ENCODE measurements around the gene PIH1D1. TPM values are rescaled to one million over a fixed set of nuclear protein-coding genes. Genes with fewer than 3 reads are reported as not detected.

PIH1D1 gene
- total and polyA plus RNA-seq, 2 of the 8 experiments (the other 6 are each of a cell fraction or from before 2014, with no cell fraction given) = 146 to 195 TPM

DNA sequence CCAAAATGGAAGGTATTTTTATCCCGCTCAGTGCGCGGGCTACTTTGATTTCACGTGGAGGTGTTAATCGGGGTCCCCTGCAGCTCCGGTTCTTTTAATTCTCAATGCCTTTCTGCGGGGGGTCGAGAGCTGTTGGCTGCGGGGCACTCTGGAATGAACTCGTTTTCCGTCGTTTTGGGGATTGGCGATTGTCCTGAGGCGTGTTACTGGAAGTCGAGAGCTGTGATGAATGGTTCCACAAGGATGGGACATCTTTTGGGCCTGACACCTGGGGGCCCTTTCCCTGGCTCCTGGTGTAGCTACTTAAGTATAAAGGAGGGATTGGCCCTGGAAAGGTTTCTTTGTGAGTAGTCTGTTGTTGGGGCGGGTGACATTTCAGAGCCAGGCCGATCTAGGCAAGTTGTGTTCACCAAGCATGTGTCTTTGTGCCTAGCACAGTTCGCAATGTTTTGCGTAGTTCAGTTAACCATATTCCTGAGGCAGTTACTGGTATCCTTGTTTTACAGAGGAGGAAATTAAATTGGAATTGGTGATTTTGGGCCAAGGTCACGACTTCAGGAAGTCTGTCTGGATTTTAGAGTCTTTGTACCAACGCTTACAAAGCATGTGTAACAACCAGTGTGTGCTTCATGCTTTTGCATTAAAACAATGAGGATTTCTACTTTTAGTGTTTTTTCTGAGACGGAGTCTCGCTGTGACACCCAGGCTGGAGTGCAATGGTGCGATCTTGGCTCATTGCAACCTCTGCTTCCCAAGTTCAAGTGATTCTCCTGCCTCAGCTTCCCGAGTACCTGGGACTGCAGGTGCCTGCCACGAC is 36.6 kb upstream of the PIH1D1 start:
- Histone ChIP-seq H2BK12ac (ENCODE audit: low read depth, low read length) (peak overlapping the region; percentile 9; the same call in 1 of the 2 replicates), H4K20me1 (replicated peaks in 1 of 2; ENCODE audit: control insufficient read depth in 1 of 2, insufficient read depth in 2 of 2, low read length in 2 of 2) (peaks cover 15 to 20% of the 10 kb centered on the region in 2 experiments), H3K4ac (replicated peaks; ENCODE audit: insufficient read length, low read depth, low read length) (peak overlapping the region; percentile 1), H3K23ac (ENCODE audit: insufficient read length) (peak overlapping the region; percentile 18), H4K91ac (replicated peaks; ENCODE audit: insufficient read length, low read length) (no peak overlapping the region), H3K4me1 (replicated peaks in 1 of 4; ENCODE audit: control insufficient read depth in 3 of 4, insufficient read depth in 4 of 4, low read length in 3 of 4) (peaks cover 0 to 8% (median 2%) of the 10 kb centered on the region in 4 experiments; a peak in 3 of 7 replicates), H2BK120ac (replicated peaks; ENCODE audit: low read depth, low read length) (no peak overlapping the region), H2AK5ac (ENCODE audit: low read depth, low read length) (peak overlapping the region; percentile 97; the same call in 1 of the 2 replicates), H3K18ac (ENCODE audit: extremely low read depth, low read length) (peak overlapping the region; percentile 98), H2BK15ac (ENCODE audit: low read length) (no peak overlapping the region), H3K9ac (replicated peaks in 1 of 4; ENCODE audit: extremely low read depth in 1 of 4, low read depth in 3 of 4, low read length in 3 of 4) (peak overlapping the region; percentile 99 to 100 (median 100)), H3K9me3 (ENCODE audit: insufficient read depth in 2 of 2, low read depth in 1 of 2, low read length in 1 of 2) (no peaks in the 10 kb centered on the region), H3K27ac (ENCODE audit: low read depth, low read length) (peak overlapping the region; percentile 98), H3K23me2 (ENCODE audit: low read depth, low read length) (peaks cover 12% of the 10 kb centered on the region), H3K36me3 (ENCODE audit: control insufficient read depth in 2 of 4, insufficient read depth in 4 of 4, low read length in 3 of 4) (peaks cover 26 to 49% (median 36%) of the 10 kb centered on the region in 4 experiments), H2BK20ac (ENCODE audit: low read length) (no peak overlapping the region), H2AFZ (ENCODE audit: low read length) (no peak overlapping the region), H4K8ac (ENCODE audit: extremely low read depth, insufficient read depth, low read length) (peak overlapping the region; percentile 90; the same call in 1 of the 2 replicates), H3K79me2 (ENCODE audit: control insufficient read depth in 1 of 2, insufficient read depth in 2 of 2, low read length in 2 of 2) (peaks cover 20 to 31% of the 10 kb centered on the region in 2 experiments), H3K14ac (ENCODE audit: insufficient read length) (no peak overlapping the region), H3K4me2 (ENCODE audit: insufficient read depth in 1 of 2, low read depth in 2 of 2, low read length in 2 of 2) (peak overlapping the region; percentile 85 to 98), H3K79me1 (ENCODE audit: low read depth, low read length) (peaks cover 2% of the 10 kb centered on the region; the same call in 1 of the 2 replicates), H3K27me3 (replicated peaks in 1 of 4; ENCODE audit: control insufficient read depth in 3 of 4, extremely low read depth in 1 of 4, insufficient read depth in 3 of 4, low read length in 3 of 4) (no peaks in the 10 kb centered on the region), H4K5ac (ENCODE audit: insufficient read length, low read depth, low read length) (peak overlapping the region; percentile 61), H2BK5ac (ENCODE audit: low read depth, low read length) (peak overlapping the region; percentile 99), H3K56ac (replicated peaks; ENCODE audit: insufficient read length, low read depth, low read length) (peak overlapping the region; percentile 96), H3K4me3 (ENCODE audit: extremely low read depth in 1 of 4, insufficient read depth in 2 of 4, low read depth in 3 of 4, low read length in 4 of 4) (peak overlapping the region; percentile 96 to 100 (median 100))
- WGBS, 2 experiments (ENCODE audit: extremely low coverage in 1 of 2, insufficient coverage in 1 of 2, insufficient read length in 1 of 2, insufficient replicate concordance in 2 of 2, low coverage in 1 of 2, low lambda C conversion rate in 2 of 2, missing lambda C conversion rate in 1 of 2) = 1% methylated on average over 26 of the region's 26 CpGs; no CpG with 5 or more reads in 1 of the 2 experiments
- FAIRE-seq (no peak), DNase-seq (ENCODE audit: low read depth in 1 of 2, low spot score in 2 of 2) (no peak)
- ChIA-PET POLR2A (ENCODE audit: partially characterized antibody) (interaction anchor here (0.6 to 10.8 kb wide), 46 partner anchors 7 to 837 kb away, joined by 3 to 138 read pairs (median 4); partner anchors contain the start of genes ALDH16A1, FCGRT, NOSIP and PIH1D1), CTCF (ENCODE audit: partially characterized antibody) (interaction anchor here (1.0 to 3.0 kb wide), 2 partner anchors 10 to 14 kb away, joined by 3 to 9 read pairs; no protein-coding TSS in a partner anchor)
- no peak for TF ChIP-seq EGR1 (IDR thresholded peaks at IDR 0.05; ENCODE audit: borderline replicate concordance, low read depth, low read length)
- TF ChIP-seq HDAC6 (IDR thresholded peaks at IDR 0.05; ENCODE audit: low read depth, low read length) = no peak
- TF ChIP-seq SRF (IDR thresholded peaks at IDR 0.05; ENCODE audit: low read depth, low read length) = no peak
- TF ChIP-seq EP300 (IDR thresholded peaks at IDR 0.05; ENCODE audit: borderline replicate concordance in 1 of 2, low read depth in 2 of 2, low read length in 2 of 2) = no peak
- TF ChIP-seq SP4 (IDR thresholded peaks at IDR 0.05; ENCODE audit: low read length) = no peak
- TF ChIP-seq HDAC2 (IDR thresholded peaks at IDR 0.05; ENCODE audit: borderline replicate concordance in 1 of 2, low read depth in 2 of 2, low read length in 2 of 2) = peak in 1 of 2 experiments; percentile 37; a peak in 1 of 4 replicates
- no peak for TF ChIP-seq CHD1 (IDR thresholded peaks at IDR 0.05; ENCODE audit: low read depth, low read length)
- 0 out of 2 replicates have a peak, but pooled peaks have one; percentile 7 for TF ChIP-seq SP1 (IDR thresholded peaks at IDR 0.05; ENCODE audit: low read depth, low read length)

Data from H1 (cell line).